TTC549 (cell line): ENCODE results near the gene AACS.
"Not testable (repeated sequence)": the region's sequence is repeated elsewhere in the genome, so short reads cannot be mapped to it uniquely, and the experiment has no call there.

Source experiments
- FAIRE-seq: peaks from 2 replicates; lab custom pipeline; 2012; peaks lifted over from hg19 to GRCh38; lab: Jason Lieb, UNC

Gene AACS

DNA sequence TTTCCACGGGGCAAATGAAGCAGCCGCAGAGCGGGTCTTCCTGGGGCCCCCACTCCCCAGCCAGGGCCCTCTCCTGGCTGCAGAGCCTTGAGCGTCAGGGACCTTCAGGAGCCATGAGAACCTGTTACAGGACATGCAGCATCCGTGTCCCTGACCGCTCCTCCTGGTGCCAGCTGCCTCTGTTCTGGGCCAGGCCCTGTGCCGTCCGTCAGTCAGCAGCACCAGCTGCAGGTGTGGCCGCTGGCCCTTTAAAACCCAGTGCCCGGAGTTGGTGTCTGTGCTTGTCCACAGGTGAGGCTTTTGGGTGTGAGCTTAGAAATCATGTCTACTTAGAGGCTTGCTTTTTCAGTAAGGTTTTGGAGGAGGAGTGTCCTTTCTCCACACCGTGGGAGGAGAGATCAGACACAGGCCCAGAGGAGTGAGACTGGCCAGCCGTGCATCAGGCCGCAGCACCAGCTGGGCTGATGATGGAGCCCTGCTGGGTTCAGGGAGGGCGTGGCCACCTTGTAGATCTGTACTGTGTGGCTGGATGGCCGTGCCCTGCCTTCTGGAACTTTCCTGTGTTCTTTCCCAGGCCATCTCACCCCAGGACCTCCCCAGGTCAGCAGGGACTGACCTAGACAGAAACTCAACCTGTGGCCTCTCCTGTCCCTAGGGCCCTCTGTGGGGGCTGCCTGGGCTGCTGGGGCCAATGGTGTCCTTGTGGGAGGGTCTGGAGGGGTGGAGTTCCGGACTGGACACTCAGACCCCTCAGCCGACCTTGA is 27.1 kb downstream of the AACS start:
- no peak for FAIRE-seq

GRCh38 chr12:125092872-125093680 is 27.8 kb downstream of the AACS start:
- no peak for FAIRE-seq

DNA sequence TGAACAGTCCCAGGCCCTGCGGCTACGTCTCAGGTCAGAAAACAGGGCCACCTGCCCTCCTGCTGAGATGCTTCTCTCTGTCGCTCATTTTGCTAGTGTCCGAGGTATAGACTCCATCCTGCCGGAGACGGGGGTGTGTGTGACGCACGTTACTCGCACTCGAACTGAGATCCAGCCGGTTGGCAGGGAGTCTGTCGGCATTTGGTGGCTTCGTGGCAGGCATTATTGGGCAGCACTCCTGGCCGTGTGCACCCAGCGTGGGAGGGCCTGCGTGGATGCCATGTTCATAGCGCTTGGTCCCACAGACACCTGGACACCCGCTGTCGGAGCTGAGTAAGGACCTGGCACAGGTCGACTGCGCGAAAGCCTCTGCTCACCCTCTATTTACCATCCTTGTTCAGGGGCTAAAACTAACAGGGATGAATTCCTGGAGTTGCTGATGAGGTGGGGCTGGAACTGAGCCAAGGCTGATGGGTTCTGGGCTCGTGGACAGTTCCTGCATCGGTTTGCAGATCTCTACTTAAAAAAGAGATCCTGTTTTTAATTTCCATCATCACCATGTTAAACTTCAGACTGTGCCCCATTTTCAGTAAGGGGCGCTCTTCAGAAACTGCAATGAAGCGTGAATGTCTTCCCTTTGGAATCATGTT is 28.6 kb downstream of the AACS start:
- no peak for FAIRE-seq

DNA sequence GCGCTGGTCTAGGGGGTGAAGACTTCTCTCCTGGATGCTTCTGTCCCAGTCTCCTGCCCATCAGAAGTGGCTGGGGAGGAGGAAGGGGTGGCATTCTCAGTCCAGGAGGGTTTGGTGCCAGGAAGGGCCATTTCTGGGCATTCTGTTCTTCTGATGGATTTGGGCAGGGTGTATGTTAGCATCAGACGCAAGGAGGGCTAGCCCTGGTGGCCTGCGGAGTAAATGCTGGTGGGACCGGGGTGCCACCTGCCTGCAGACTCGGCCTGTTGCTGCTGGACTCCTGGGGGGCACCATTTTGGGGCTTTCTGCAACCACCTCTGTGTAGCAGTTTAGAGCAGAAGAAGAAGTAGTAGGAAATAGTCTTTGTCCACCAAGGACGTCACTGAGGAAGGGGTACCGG is 31.7 kb downstream of the AACS start:
- no peak for FAIRE-seq

GRCh38 chr12:125097427-125097826 is 32.2 kb downstream of the AACS start:
- no peak for FAIRE-seq

DNA sequence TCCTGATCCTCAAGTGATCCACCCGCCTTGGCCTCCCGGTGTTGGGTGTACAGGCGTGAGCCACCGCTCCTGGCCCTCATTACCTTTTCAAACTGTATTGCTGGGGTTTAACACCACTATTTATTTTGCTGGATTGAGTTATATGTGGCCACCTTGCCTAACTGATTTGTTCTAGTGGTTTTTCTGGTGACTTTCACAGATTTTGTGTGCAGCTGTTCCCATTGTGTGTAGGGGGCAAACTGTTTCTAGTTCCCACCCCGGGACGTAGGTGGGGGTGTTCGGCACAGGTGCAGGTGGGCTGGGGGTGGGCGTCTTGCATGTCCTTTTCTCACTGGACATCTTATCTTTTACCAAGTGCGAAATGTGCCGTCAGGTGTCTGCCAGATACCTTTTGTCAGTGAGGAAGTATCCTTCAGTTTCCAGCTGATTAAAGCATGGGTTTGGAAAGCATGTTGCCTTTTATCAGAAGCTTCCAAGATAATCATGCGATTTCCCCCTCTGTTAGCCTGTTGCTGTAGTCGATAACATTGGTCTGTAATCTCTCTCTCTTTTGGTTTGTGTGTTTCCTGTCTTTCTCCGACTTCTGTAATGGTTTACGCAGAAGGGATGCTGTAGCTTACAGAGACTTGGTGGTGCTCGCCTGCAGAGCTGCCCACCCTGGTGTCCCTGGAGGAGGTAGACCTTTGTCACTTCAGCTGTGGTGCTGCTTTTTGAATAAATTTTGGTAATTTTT is 33.6 kb downstream of the AACS start:
- no peak for FAIRE-seq

DNA sequence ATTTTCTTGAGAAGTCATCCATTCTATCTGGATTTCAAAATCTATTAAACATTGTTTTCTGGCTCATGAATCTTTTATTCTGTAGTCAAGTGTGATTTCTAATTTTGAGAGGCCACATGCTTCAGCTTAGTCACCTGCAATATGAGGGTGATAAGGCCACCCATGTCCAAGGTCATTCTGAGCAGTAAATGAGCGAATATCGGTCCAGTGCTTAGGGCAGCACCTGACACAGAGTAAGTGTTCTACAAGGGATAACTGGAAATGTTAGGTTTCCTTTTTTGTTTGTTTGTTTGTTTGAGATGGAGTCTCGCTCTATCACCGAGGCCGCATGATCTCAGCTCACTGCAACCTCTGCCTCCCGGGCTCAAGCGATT is 34.2 kb downstream of the AACS start:
- no peak for FAIRE-seq

GRCh38 chr12:125100551-125101434 is 35.6 kb downstream of the AACS start:
- FAIRE-seq = no peak

- no peak for FAIRE-seq
Measured at GRCh38 chr12:125104982-125105381, 39.7 kb downstream of the AACS start.

DNA sequence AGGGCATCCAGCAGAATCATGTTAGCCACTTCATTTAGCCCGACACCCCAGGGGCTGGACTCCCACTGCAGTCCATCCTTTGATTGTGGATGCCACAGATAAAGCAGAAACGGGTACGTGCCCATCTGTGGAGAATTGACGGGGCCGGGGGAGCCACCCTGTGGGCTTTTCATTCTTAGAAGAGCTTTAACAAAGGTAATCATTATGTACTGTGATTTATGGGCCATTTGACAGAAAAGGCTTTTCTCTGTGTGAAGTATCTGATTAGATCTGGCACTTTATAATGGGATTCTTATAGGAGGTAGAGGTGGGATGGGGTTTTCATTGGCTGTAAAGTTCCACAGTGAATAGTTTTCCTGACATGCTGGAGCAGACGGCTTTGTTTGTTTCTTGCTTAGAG is 40.4 kb downstream of the AACS start:
- FAIRE-seq = no peak

DNA sequence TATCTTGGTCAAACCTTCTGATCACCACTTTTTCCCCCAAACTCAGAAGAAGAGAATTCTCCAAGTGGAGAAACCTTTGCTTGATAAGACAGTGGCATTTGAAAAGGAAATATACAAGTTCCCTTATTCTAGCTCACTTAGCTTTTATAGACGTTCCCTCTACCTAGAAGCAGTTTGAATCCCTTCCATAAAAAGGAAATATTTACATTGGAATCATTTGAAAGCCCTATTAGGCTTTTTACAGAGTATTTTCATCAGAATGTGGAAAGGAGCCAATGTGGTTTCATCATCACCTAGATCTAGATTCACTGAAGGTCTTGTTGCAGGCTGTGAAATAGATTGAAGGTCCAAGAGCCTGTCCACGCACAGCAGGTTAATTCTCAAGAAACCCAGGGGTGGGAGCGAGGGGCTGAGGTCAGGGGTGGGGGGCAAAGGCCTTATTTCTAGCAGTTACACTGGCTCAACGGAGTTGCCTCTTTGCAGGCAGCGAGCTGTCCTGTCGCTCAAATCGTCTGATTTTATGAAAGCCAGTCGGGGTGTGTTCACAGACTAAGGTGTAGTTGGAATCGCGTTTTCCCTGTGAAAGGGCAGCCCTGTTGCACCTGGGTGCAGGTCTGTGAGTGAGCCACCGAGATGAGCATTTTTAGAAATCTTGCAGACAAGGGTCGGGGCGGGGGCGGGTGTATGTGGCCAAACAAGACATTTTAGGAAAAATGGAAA is 45.6 kb downstream of the AACS start:
- no peak for FAIRE-seq

GRCh38 chr12:125111403-125111802 is 46.2 kb downstream of the AACS start:
- no peak for FAIRE-seq

DNA sequence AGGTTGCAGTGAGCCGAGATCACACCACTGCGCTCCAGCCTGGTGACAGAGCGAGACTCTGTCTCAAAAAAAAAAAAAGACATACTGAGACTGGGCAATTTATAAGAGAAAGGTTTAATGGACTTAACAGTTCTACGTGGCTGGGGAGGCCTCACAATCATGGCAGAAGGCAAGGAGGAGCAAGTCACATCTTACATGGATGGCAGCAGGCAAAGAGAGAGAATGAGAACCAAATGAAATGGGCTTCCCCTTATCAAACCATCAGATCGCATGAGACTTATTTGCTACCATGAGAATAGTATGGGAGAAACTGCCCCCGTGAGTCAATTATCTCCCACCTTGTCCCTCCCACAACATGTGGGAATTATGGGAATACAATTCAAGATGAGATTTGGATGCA is 47.4 kb downstream of the AACS start:
- not testable (repeated sequence) for FAIRE-seq

GRCh38 chr12:125113263-125113662 is 48.0 kb downstream of the AACS start:
- FAIRE-seq = no peak

GRCh38 chr12:125113789-125114188 is 48.6 kb downstream of the AACS start:
- no peak for FAIRE-seq

DNA sequence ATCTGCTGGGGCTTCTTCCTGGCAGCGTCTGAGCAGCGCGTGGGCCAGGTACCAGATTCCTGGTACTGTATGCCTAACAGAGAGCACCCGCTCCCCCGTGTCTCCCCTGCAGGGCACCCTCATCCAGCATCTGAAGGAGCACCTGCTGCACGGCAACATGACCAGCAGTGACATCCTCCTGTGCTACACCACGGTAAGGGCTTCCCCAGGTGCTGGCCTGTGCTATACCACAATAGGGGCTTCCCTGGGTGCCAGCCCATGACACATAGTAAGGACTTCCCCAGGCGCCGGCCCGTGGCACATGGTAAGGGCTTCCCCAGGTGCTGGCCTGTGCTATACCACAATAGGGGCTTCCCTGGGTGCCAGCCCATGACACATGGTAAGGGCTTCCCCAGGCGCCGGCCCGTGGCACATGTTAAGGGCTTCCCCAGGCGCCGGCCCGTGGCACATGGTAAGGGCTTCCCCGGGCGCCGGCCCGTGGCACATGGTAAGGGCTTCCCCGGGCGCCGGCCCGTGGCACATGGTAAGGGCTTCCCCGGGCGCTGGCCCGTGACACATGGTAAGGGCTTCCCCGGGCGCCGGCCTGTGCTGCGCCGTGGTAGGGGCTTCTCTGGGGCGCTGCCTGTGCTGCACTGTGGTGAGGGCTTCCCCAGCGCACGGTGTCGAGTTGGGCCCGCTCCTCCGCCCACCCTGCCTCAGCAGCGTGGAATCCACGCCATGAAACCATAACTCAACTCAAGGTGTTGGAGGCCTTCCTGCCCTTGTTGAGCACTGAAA is 49.3 kb downstream of the AACS start:
- FAIRE-seq = no peak

- no peak for FAIRE-seq
Measured at GRCh38 chr12:125120566-125120965, 55.3 kb downstream of the AACS start.

GRCh38 chr12:125121106-125121505 is 55.9 kb downstream of the AACS start:
- no peak for FAIRE-seq

DNA sequence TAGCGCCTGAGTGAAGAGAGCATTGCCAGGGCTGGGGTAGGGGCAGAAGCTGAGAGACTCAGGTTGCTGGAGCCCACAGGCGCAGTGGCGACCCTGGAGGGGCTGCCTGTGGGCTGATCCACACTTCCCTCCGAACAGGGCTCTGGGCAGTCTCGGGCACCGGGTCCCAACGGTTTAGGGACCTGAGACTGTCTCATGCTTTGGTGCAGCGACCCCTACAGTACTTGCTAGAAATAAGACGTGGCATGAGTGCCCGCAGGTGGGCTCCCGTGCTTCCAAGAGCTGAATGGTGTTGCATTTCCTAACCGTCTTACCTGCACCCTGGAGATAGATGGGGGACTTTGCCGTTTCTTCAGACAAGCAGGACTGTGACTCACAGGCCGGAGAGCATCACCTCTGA is 57.4 kb downstream of the AACS start:
- no peak for FAIRE-seq

GRCh38 chr12:125124320-125124966 is 59.2 kb downstream of the AACS start:
- FAIRE-seq = no peak
